ENCODE results near the gene PEBP1.

DNA sequence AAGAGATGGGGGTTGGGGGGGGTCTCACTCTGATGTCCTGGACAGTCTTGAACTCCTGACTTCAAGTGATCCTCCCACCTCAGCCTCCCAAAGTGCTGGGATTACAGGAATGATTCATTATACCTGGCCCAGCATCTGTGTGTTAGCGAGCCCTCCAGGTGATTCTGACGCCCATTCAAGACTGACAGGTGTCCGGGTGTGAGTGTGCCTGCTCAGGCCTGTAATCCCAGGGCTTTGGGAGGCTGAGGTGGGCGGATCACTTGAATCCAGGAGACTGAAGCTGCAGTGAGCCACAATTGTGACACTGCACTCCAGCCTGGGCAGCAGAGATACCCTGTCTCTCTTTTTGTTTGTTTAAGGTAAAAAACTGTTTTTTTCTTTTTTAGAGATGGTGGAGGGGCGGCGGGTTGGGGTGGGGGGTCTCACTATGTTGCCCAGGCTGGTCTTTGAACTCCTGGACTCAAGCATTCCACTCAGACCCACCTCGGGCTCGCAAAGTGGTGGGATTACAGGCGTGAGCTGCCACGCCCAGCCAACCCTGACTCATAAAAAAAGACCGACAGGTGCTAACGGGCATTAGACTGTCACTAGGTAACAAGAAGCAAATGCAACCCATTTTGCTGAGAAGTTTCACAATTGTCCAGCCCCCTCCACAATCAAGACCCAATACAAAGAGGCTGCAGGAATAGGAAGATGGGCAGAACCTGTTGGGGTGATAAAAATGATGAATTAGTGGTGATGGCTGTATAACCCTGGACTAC, 36.8 kb upstream of the PEBP1 start:
- TF ChIP-seq CTCF (IDR thresholded peaks at IDR 0.05; ENCODE audit: poor library complexity, severe bottlenecking) (no peak), SMC3 (conservative IDR thresholded peaks at IDR 0.05; ENCODE audit: poor library complexity) (no peak)
